Measurements from ENCODE around the gene LRCH1. TPM values are rescaled to one million over a fixed set of nuclear protein-coding genes. Genes with fewer than 3 reads are reported as not detected.

LRCH1 gene
- total and polyA plus RNA-seq, 2 donors (not counting 1 experiment from before 2014, with no cell fraction given), result 12.0 to 12.4 TPM

GRCh38 chr13:46620471-46620870 is 67.5 kb downstream of the LRCH1 start:
- H3K9ac ChIP-seq (ENCODE audit: insufficient read depth, low read length), result no peak overlapping the region
- no peaks in the 10 kb centered on the region for H4K20me1 ChIP-seq (ENCODE audit: control insufficient read depth, extremely low read depth, insufficient read depth, low read length)
- no peak overlapping the region for H2AFZ ChIP-seq (ENCODE audit: low read length)
- no peak overlapping the region for H3K4me2 ChIP-seq (ENCODE audit: extremely low read depth, insufficient read depth, low read length)
- H3K36me3 ChIP-seq (ENCODE audit: control insufficient read depth, insufficient read depth, low read length), result no peaks in the 10 kb centered on the region
- H3K79me2 ChIP-seq (ENCODE audit: control insufficient read depth, insufficient read depth, low read length), result peaks cover 32% of the 10 kb centered on the region
- H3K4me3 ChIP-seq (replicated peaks in 1 of 4; ENCODE audit: control extremely low read depth in 1 of 4, insufficient read depth in 1 of 4, low read depth in 3 of 4, low read length in 4 of 4), result no peak overlapping the region
- H3K27ac ChIP-seq (ENCODE audit: insufficient read depth, low read length), result no peak overlapping the region
- no peaks in the 10 kb centered on the region for H3K27me3 ChIP-seq (ENCODE audit: control insufficient read depth, insufficient read depth, low read length)
- DNase-seq (ENCODE audit: low read depth in 2 of 2), result no peak
- H3K9me3 ChIP-seq (ENCODE audit: control insufficient read depth, insufficient read depth, low read depth, low read length), result no peaks in the 10 kb centered on the region
- peaks cover 12% of the 10 kb centered on the region for H3K4me1 ChIP-seq (ENCODE audit: control insufficient read depth, extremely low read depth, insufficient read depth, low read length)
- no peak for TF ChIP-seq CTCF (conservative IDR thresholded peaks at IDR 0.05 in 1 of 2, IDR thresholded peaks at IDR 0.05 in 1 of 2; ENCODE audit: low read depth in 1 of 2, low read length in 2 of 2)
- no peak for TF ChIP-seq EZH2 (IDR thresholded peaks at IDR 0.05; ENCODE audit: low read length, missing control alignments)

- DNase-seq (ENCODE audit: low read depth in 2 of 2), result no peak
- no peak overlapping the region for H2AFZ ChIP-seq (ENCODE audit: low read length)
- H3K9me3 ChIP-seq (ENCODE audit: control insufficient read depth, insufficient read depth, low read depth, low read length), result no peaks in the 10 kb centered on the region
- H4K20me1 ChIP-seq (ENCODE audit: control insufficient read depth, extremely low read depth, insufficient read depth, low read length), result no peaks in the 10 kb centered on the region
- TF ChIP-seq EZH2 (IDR thresholded peaks at IDR 0.05; ENCODE audit: low read length, missing control alignments) (no peak), CTCF (conservative IDR thresholded peaks at IDR 0.05 in 1 of 2, IDR thresholded peaks at IDR 0.05 in 1 of 2; ENCODE audit: low read depth in 1 of 2, low read length in 2 of 2) (no peak)
- no peak overlapping the region for H3K27ac ChIP-seq (ENCODE audit: insufficient read depth, low read length)
- peaks cover 12% of the 10 kb centered on the region for H3K4me1 ChIP-seq (ENCODE audit: control insufficient read depth, extremely low read depth, insufficient read depth, low read length)
- no peak overlapping the region for H3K4me3 ChIP-seq (replicated peaks in 1 of 4; ENCODE audit: control extremely low read depth in 1 of 4, insufficient read depth in 1 of 4, low read depth in 3 of 4, low read length in 4 of 4)
- H3K9ac ChIP-seq (ENCODE audit: insufficient read depth, low read length), result no peak overlapping the region
- no peaks in the 10 kb centered on the region for H3K27me3 ChIP-seq (ENCODE audit: control insufficient read depth, insufficient read depth, low read length)
- H3K4me2 ChIP-seq (ENCODE audit: extremely low read depth, insufficient read depth, low read length), result no peak overlapping the region
- no peaks in the 10 kb centered on the region for H3K36me3 ChIP-seq (ENCODE audit: control insufficient read depth, insufficient read depth, low read length)
- H3K79me2 ChIP-seq (ENCODE audit: control insufficient read depth, insufficient read depth, low read length), result peaks cover 30% of the 10 kb centered on the region
Measured at GRCh38 chr13:46621133-46621532, 68.2 kb downstream of the LRCH1 start.

- Histone ChIP-seq H3K4me2 (ENCODE audit: extremely low read depth, insufficient read depth, low read length) (peak overlapping the region; percentile 80), H3K79me2 (ENCODE audit: control insufficient read depth, insufficient read depth, low read length) (peaks cover 30% of the 10 kb centered on the region), H3K9me3 (ENCODE audit: control insufficient read depth, insufficient read depth, low read depth, low read length) (no peaks in the 10 kb centered on the region), H3K27ac (ENCODE audit: insufficient read depth, low read length) (no peak overlapping the region), H2AFZ (ENCODE audit: low read length) (no peak overlapping the region), H3K36me3 (ENCODE audit: control insufficient read depth, insufficient read depth, low read length) (no peaks in the 10 kb centered on the region), H3K4me1 (ENCODE audit: control insufficient read depth, extremely low read depth, insufficient read depth, low read length) (peaks cover 11% of the 10 kb centered on the region), H3K4me3 (replicated peaks in 1 of 4; ENCODE audit: control extremely low read depth in 1 of 4, insufficient read depth in 1 of 4, low read depth in 3 of 4, low read length in 4 of 4) (no peak overlapping the region), H4K20me1 (ENCODE audit: control insufficient read depth, extremely low read depth, insufficient read depth, low read length) (no peaks in the 10 kb centered on the region), H3K27me3 (ENCODE audit: control insufficient read depth, insufficient read depth, low read length) (no peaks in the 10 kb centered on the region), H3K9ac (ENCODE audit: insufficient read depth, low read length) (no peak overlapping the region)
- no peak for DNase-seq (ENCODE audit: low read depth in 2 of 2)
- no peak for TF ChIP-seq CTCF (conservative IDR thresholded peaks at IDR 0.05 in 1 of 2, IDR thresholded peaks at IDR 0.05 in 1 of 2; ENCODE audit: low read depth in 1 of 2, low read length in 2 of 2)
- no peak for TF ChIP-seq EZH2 (IDR thresholded peaks at IDR 0.05; ENCODE audit: low read length, missing control alignments)
Measured at GRCh38 chr13:46621792-46622629, 69.0 kb downstream of the LRCH1 start.

Data from fibroblast of lung (primary cell).